Thoracic aorta (tissue), 2 donors: ENCODE data around the gene MAP6. TPM values are rescaled to one million over a fixed set of nuclear protein-coding genes. Genes with fewer than 3 reads are reported as not detected.

Experiments
- ATAC-seq: fragments of 150-250 bp; one replicate; pipeline ENCODE4 v1.8.0; 2017; ENCODE audit warnings: low read depth; ENCODE audit not compliant: insufficient number of reproducible peaks, low FRiP score
- DNase-seq: peaks from one replicate; pipeline ENCODE4 v3.0.0-alpha.2; 2020; ENCODE audit warnings: low spot score
- H3K27ac ChIP-seq, 2 donors: fragments of 200-600 bp; sonication (generic); 1 replicate in 1 of 2; 2 replicates in 1 of 2; pipeline ENCODE4 v1.5.1; 2016; ENCODE audit warnings: mild to moderate bottlenecking in 2 of 2, moderate library complexity in 2 of 2
- H3K27me3 ChIP-seq: fragments of 200-600 bp; sonication (generic); replicated peaks from 2 replicates; pipeline ENCODE4 v1.6.0; 2016; ENCODE audit warnings: mild to moderate bottlenecking; ENCODE audit not compliant: insufficient read depth
- H3K36me3 ChIP-seq: fragments of 200-600 bp; sonication (generic); one replicate; pipeline ENCODE4 v1.5.1; 2016
- H3K4me1 ChIP-seq, 2 donors: fragments of 200-600 bp; sonication (generic); 1 replicate in 1 of 2; 2 replicates in 1 of 2; pipeline versions ENCODE4 v1.5.1 to v1.6.0; 2016; ENCODE audit warnings: low read depth in 2 of 2, mild to moderate bottlenecking in 1 of 2; ENCODE audit not compliant: control insufficient read depth in 1 of 2
- H3K4me3 ChIP-seq: fragments of 200-600 bp; sonication (generic); 2 replicates; pipeline ENCODE4 v1.5.1; 2016; ENCODE audit warnings: mild to moderate bottlenecking
- H3K9me3 ChIP-seq: fragments of 200-600 bp; sonication (generic); 2 replicates; pipeline ENCODE4 v1.5.1; 2016
- CTCF ChIP-seq: fragments of 200-600 bp; sonication (generic); IDR thresholded peaks from one replicate; pipeline ENCODE4 v1.5.1; 2019; ENCODE audit warnings: antibody characterized with exemption
- total RNA-seq, 2 donors: library from RNA; depleted of rRNA; stranded (reverse); fragments of >200 nt; gene quantifications; one replicate each; pipeline versions ENCODE4 v1.1.0 to v1.2.3, GENCODE V29; 2016

MAP6 gene
- total RNA-seq, 2 donors from 2014 or later, result 15.6 to 16.4 TPM

GRCh38 chr11:75665990-75666389, 2.8 kb downstream of the MAP6 start:
- H3K27me3 ChIP-seq, result no peaks in the 10 kb centered on the region
- no peak for DNase-seq
- no peak for TF ChIP-seq CTCF
- no peaks in the 10 kb centered on the region for H3K9me3 ChIP-seq
- H3K4me1 ChIP-seq, result peaks cover 0 to 18% of the 10 kb centered on the region in 2 donors
- no peak overlapping the region for H3K4me3 ChIP-seq
- ATAC-seq, result no peak
- H3K27ac ChIP-seq, result no peak overlapping the region
- H3K36me3 ChIP-seq, result no peaks in the 10 kb centered on the region

- peaks cover 0 to 18% of the 10 kb centered on the region in 2 donors for H3K4me1 ChIP-seq
- ATAC-seq, result no peak
- no peak for DNase-seq
These were observed 3.7 kb downstream of the MAP6 start for GRCh38 chr11:75665126-75665525.

GRCh38 chr11:75664389-75664788, 4.4 kb downstream of the MAP6 start:
- no peak overlapping the region for H3K27ac ChIP-seq
- DNase-seq (no peak), ATAC-seq (no peak)
- no peaks in the 10 kb centered on the region for H3K36me3 ChIP-seq
- H3K4me1 ChIP-seq, result peaks cover 0 to 18% of the 10 kb centered on the region in 2 donors
- no peaks in the 10 kb centered on the region for H3K27me3 ChIP-seq
- no peak overlapping the region for H3K4me3 ChIP-seq
- TF ChIP-seq CTCF, result no peak
- no peaks in the 10 kb centered on the region for H3K9me3 ChIP-seq

More at GRCh38 chr11:75665126-75665525, 3.7 kb downstream of the MAP6 start:
- H3K27me3 ChIP-seq, result no peaks in the 10 kb centered on the region
- no peak overlapping the region for H3K4me3 ChIP-seq
- no peaks in the 10 kb centered on the region for H3K36me3 ChIP-seq
- no peak overlapping the region for H3K27ac ChIP-seq
- H3K9me3 ChIP-seq, result no peaks in the 10 kb centered on the region
- no peak for TF ChIP-seq CTCF

- DNase-seq (no peak), ATAC-seq (no peak)
- H3K4me1 ChIP-seq, result peaks cover 0 to 14% of the 10 kb centered on the region in 2 donors
- H3K27ac ChIP-seq, result no peak overlapping the region
- H3K27me3 ChIP-seq, result no peaks in the 10 kb centered on the region
- TF ChIP-seq CTCF, result no peak
- no peaks in the 10 kb centered on the region for H3K36me3 ChIP-seq
- H3K9me3 ChIP-seq, result no peaks in the 10 kb centered on the region
- H3K4me3 ChIP-seq, result no peak overlapping the region
These were observed 5.0 kb downstream of the MAP6 start for GRCh38 chr11:75663808-75664207.

- DNase-seq, result no peak
- no peak overlapping the region for H3K27ac ChIP-seq
- H3K36me3 ChIP-seq, result no peaks in the 10 kb centered on the region
- no peak for TF ChIP-seq CTCF
- H3K4me3 ChIP-seq, result no peak overlapping the region
- H3K4me1 ChIP-seq, result peaks cover 3 to 13% of the 10 kb centered on the region in 2 donors
- H3K9me3 ChIP-seq, result no peaks in the 10 kb centered on the region
- ATAC-seq, result no peak
- H3K27me3 ChIP-seq, result no peaks in the 10 kb centered on the region
These were observed 9.0 kb downstream of the MAP6 start for GRCh38 chr11:75659836-75660235.
